Type B pancreatic cell (in vitro differentiated cells): ENCODE measurements around the gene MCEMP1. TPM values are rescaled to one million over a fixed set of nuclear protein-coding genes. Genes with fewer than 3 reads are reported as not detected.

Experiments
- DNase-seq: peaks from one replicate; pipeline ENCODE4 v3.0.0; 2021; ENCODE audit warnings: mixed read lengths; ENCODE audit not compliant: unreplicated experiment; ENCODE audit errors: extremely low spot score
- H3K27ac Mint-ChIP-seq: 2 replicates; pipeline ENCODE4 v1.8.0; 2021; ENCODE audit warnings: mild to moderate bottlenecking, mixed read lengths
- H3K27me3 Mint-ChIP-seq: 2 replicates; pipeline ENCODE4 v1.8.0; 2021; ENCODE audit warnings: mixed read lengths
- H3K36me3 Mint-ChIP-seq: 2 replicates; pipeline ENCODE4 v1.8.0; 2021; ENCODE audit warnings: mixed read lengths
- H3K4me1 Mint-ChIP-seq: one replicate; pipeline ENCODE4 v1.8.0; 2021; ENCODE audit warnings: mixed read lengths; ENCODE audit not compliant: unreplicated experiment
- H3K4me3 Mint-ChIP-seq: 2 replicates; pipeline ENCODE4 v1.8.0; 2021; ENCODE audit warnings: mild to moderate bottlenecking, mixed read lengths
- H3K9me3 Mint-ChIP-seq: 2 replicates; pipeline ENCODE4 v1.8.0; 2021; ENCODE audit warnings: mixed read lengths
- CTCF ChIP-seq: fragments of 200-600 bp; sonication (generic); conservative IDR thresholded peaks from 2 replicates; pipeline ENCODE4 v1.5.0; 2021; ENCODE audit warnings: antibody characterized with exemption, mild to moderate bottlenecking
- long read RNA-seq: library from polyadenylated mRNA; unstranded; transcript quantifications from one replicate; pipeline ENCODE4 v2.0.0, GENCODE V29; 2020
- total RNA-seq: library from RNA; stranded (reverse); gene quantifications from 2 replicates; pipeline ENCODE4 v1.2.1, GENCODE V29; 2021; ENCODE audit warnings: low replicate concordance

MCEMP1 gene
- not detected in 2 replicates for total RNA-seq
- long read RNA-seq = 0 reads

GRCh38 chr19:7676854-7677253, at the start of gene MCEMP1:
Gene MCEMP1 (plus strand): TSS chr19:7677090. CDS start chr19:7677121, 31 bp downstream.
- no peak for DNase-seq
- Mint-ChIP-seq H3K27me3 (peaks cover 55% of the 10 kb centered on the region), H3K4me1 (peaks cover 8% of the 10 kb centered on the region), H3K9me3 (peaks cover 7% of the 10 kb centered on the region), H3K36me3 (no peaks in the 10 kb centered on the region), H3K27ac (no peak within 1 kb of the TSS), H3K4me3 (peak within 1 kb of the TSS; percentile 22)
- TF ChIP-seq CTCF = no peak

GRCh38 chr19:7627166-7627565, 49.7 kb upstream of the MCEMP1 start:
- no peak for TF ChIP-seq CTCF
- H3K9me3 Mint-ChIP-seq = no peaks in the 10 kb centered on the region
- H3K27me3 Mint-ChIP-seq = no peaks in the 10 kb centered on the region
- no peak for DNase-seq
- no peak overlapping the region for H3K27ac Mint-ChIP-seq
- peak overlapping the region; percentile 36 for H3K4me3 Mint-ChIP-seq
- H3K36me3 Mint-ChIP-seq = peaks cover 8% of the 10 kb centered on the region
- H3K4me1 Mint-ChIP-seq = peaks cover 17% of the 10 kb centered on the region

GRCh38 chr19:7628589-7629311, 48.1 kb upstream of the MCEMP1 start:
- Mint-ChIP-seq H3K4me1 (peaks cover 17% of the 10 kb centered on the region), H3K27me3 (no peaks in the 10 kb centered on the region), H3K4me3 (peak overlapping the region; percentile 100), H3K36me3 (peaks cover 8% of the 10 kb centered on the region), H3K9me3 (no peaks in the 10 kb centered on the region), H3K27ac (peak overlapping the region; percentile 99)
- no peak for DNase-seq
- no peak for TF ChIP-seq CTCF

- Mint-ChIP-seq H3K27ac (peak within 1 kb of the TSS; percentile 99), H3K4me1 (peaks cover 17% of the 10 kb centered on the region), H3K9me3 (no peaks in the 10 kb centered on the region), H3K4me3 (peak within 1 kb of the TSS; percentile 100), H3K27me3 (no peaks in the 10 kb centered on the region), H3K36me3 (peaks cover 8% of the 10 kb centered on the region)
- TF ChIP-seq CTCF = no peak
- peak; percentile 96 for DNase-seq
These were observed 47.4 kb upstream of the MCEMP1 start, which contains the start of the genes PET100 and XAB2 for GRCh38 chr19:7629347-7630054. Gene PET100 (plus strand): TSS chr19:7629793. CDS start chr19:7629834, 41 bp downstream. Gene XAB2 (minus strand): TSS chr19:7629545. CDS start chr19:7629527, 18 bp downstream.

- Mint-ChIP-seq H3K9me3 (no peaks in the 10 kb centered on the region), H3K4me1 (peaks cover 17% of the 10 kb centered on the region), H3K4me3 (peak overlapping the region; percentile 59), H3K36me3 (peaks cover 8% of the 10 kb centered on the region), H3K27ac (peak overlapping the region; percentile 31), H3K27me3 (peaks cover 18% of the 10 kb centered on the region)
- no peak for TF ChIP-seq CTCF
- DNase-seq = no peak
These were observed 45.3 kb upstream of the MCEMP1 start for GRCh38 chr19:7631577-7631976.
